ENCODE data around the gene TSPAN14. TPM values are rescaled to one million over a fixed set of nuclear protein-coding genes. Genes with fewer than 3 reads are reported as not detected.

Gene TSPAN14
- polyA plus RNA-seq, 2 donors: 50.6 to 63.2 TPM

GRCh38 chr10:80442879-80443278, 11.2 kb upstream of the TSPAN14 start:
- WGBS, 2 donors: 67 to 79% methylated on average over 3 of the region's 3 CpGs
- H3K9me3 ChIP-seq (ENCODE audit: control insufficient read depth in 2 of 2, insufficient read depth in 1 of 2, low read depth in 1 of 2, low read length in 1 of 2): no peaks in the 10 kb centered on the region
- H3K27ac ChIP-seq (ENCODE audit: low read depth in 2 of 2, low read length in 1 of 2): no peak overlapping the region
- no peak overlapping the region for H3K4me3 ChIP-seq (ENCODE audit: low read depth in 1 of 2, low read length in 2 of 2)
- no peaks in the 10 kb centered on the region for H3K36me3 ChIP-seq (ENCODE audit: control insufficient read depth in 2 of 2, insufficient read depth in 2 of 2, low read length in 1 of 2)
- no peaks in the 10 kb centered on the region for H3K4me1 ChIP-seq (ENCODE audit: control insufficient read depth in 2 of 2, insufficient read depth in 2 of 2, low read length in 1 of 2)
- no peaks in the 10 kb centered on the region for H3K27me3 ChIP-seq (ENCODE audit: control insufficient read depth in 1 of 2, insufficient read depth in 2 of 2, low read length in 2 of 2)

GRCh38 chr10:80443531-80443974, 10.6 kb upstream of the TSPAN14 start:
- no peak overlapping the region for H3K4me3 ChIP-seq (ENCODE audit: low read depth in 1 of 2, low read length in 2 of 2)
- no peaks in the 10 kb centered on the region for H3K27me3 ChIP-seq (ENCODE audit: control insufficient read depth in 1 of 2, insufficient read depth in 2 of 2, low read length in 2 of 2)
- 63 to 71% methylated on average over 6 of the region's 6 CpGs for WGBS, 2 donors
- no peak overlapping the region for H3K27ac ChIP-seq (ENCODE audit: low read depth in 2 of 2, low read length in 1 of 2)
- H3K9me3 ChIP-seq (ENCODE audit: control insufficient read depth in 2 of 2, insufficient read depth in 1 of 2, low read depth in 1 of 2, low read length in 1 of 2): no peaks in the 10 kb centered on the region
- H3K4me1 ChIP-seq (ENCODE audit: control insufficient read depth in 2 of 2, insufficient read depth in 2 of 2, low read length in 1 of 2): no peaks in the 10 kb centered on the region
- H3K36me3 ChIP-seq (ENCODE audit: control insufficient read depth in 2 of 2, insufficient read depth in 2 of 2, low read length in 1 of 2): no peaks in the 10 kb centered on the region

- 41 to 64% methylated on average over 2 of the region's 2 CpGs for WGBS, 2 donors
These were observed 10.0 kb upstream of the TSPAN14 start for GRCh38 chr10:80444124-80444523.

GRCh38 chr10:80444646-80445319, 9.3 kb upstream of the TSPAN14 start:
- Histone ChIP-seq H3K36me3 (ENCODE audit: control insufficient read depth in 2 of 2, insufficient read depth in 2 of 2, low read length in 1 of 2) (no peaks in the 10 kb centered on the region), H3K27me3 (ENCODE audit: control insufficient read depth in 1 of 2, insufficient read depth in 2 of 2, low read length in 2 of 2) (no peaks in the 10 kb centered on the region), H3K9me3 (ENCODE audit: control insufficient read depth in 2 of 2, insufficient read depth in 1 of 2, low read depth in 1 of 2, low read length in 1 of 2) (no peaks in the 10 kb centered on the region), H3K27ac (ENCODE audit: low read depth in 2 of 2, low read length in 1 of 2) (no peak overlapping the region), H3K4me1 (ENCODE audit: control insufficient read depth in 2 of 2, insufficient read depth in 2 of 2, low read length in 1 of 2) (no peaks in the 10 kb centered on the region), H3K4me3 (ENCODE audit: low read depth in 1 of 2, low read length in 2 of 2) (no peak overlapping the region)
- 14 to 19% methylated on average over 11 of the region's 11 CpGs for WGBS, 2 donors

More at GRCh38 chr10:80444124-80444523, 10.0 kb upstream of the TSPAN14 start:
- H3K27me3 ChIP-seq (ENCODE audit: control insufficient read depth in 1 of 2, insufficient read depth in 2 of 2, low read length in 2 of 2): no peaks in the 10 kb centered on the region
- no peaks in the 10 kb centered on the region for H3K9me3 ChIP-seq (ENCODE audit: control insufficient read depth in 2 of 2, insufficient read depth in 1 of 2, low read depth in 1 of 2, low read length in 1 of 2)
- H3K36me3 ChIP-seq (ENCODE audit: control insufficient read depth in 2 of 2, insufficient read depth in 2 of 2, low read length in 1 of 2): no peaks in the 10 kb centered on the region
- no peak overlapping the region for H3K27ac ChIP-seq (ENCODE audit: low read depth in 2 of 2, low read length in 1 of 2)
- H3K4me1 ChIP-seq (ENCODE audit: control insufficient read depth in 2 of 2, insufficient read depth in 2 of 2, low read length in 1 of 2): no peaks in the 10 kb centered on the region
- no peak overlapping the region for H3K4me3 ChIP-seq (ENCODE audit: low read depth in 1 of 2, low read length in 2 of 2)

- Histone ChIP-seq H3K36me3 (ENCODE audit: control insufficient read depth in 2 of 2, insufficient read depth in 2 of 2, low read length in 1 of 2) (no peaks in the 10 kb centered on the region), H3K9me3 (ENCODE audit: control insufficient read depth in 2 of 2, insufficient read depth in 1 of 2, low read depth in 1 of 2, low read length in 1 of 2) (no peaks in the 10 kb centered on the region), H3K4me3 (ENCODE audit: low read depth in 1 of 2, low read length in 2 of 2) (no peak overlapping the region), H3K27me3 (ENCODE audit: control insufficient read depth in 1 of 2, insufficient read depth in 2 of 2, low read length in 2 of 2) (no peaks in the 10 kb centered on the region), H3K27ac (ENCODE audit: low read depth in 2 of 2, low read length in 1 of 2) (no peak overlapping the region), H3K4me1 (ENCODE audit: control insufficient read depth in 2 of 2, insufficient read depth in 2 of 2, low read length in 1 of 2) (no peaks in the 10 kb centered on the region)
- WGBS, 2 donors: 70 to 75% methylated on average over 7 of the region's 7 CpGs
These were observed 6.5 kb upstream of the TSPAN14 start for GRCh38 chr10:80447436-80448190.

GRCh38 chr10:80448209-80448942, 5.7 kb upstream of the TSPAN14 start:
- Histone ChIP-seq H3K27me3 (ENCODE audit: control insufficient read depth in 1 of 2, insufficient read depth in 2 of 2, low read length in 2 of 2) (no peaks in the 10 kb centered on the region), H3K4me1 (ENCODE audit: control insufficient read depth in 2 of 2, insufficient read depth in 2 of 2, low read length in 1 of 2) (no peaks in the 10 kb centered on the region), H3K9me3 (ENCODE audit: control insufficient read depth in 2 of 2, insufficient read depth in 1 of 2, low read depth in 1 of 2, low read length in 1 of 2) (no peaks in the 10 kb centered on the region), H3K4me3 (ENCODE audit: low read depth in 1 of 2, low read length in 2 of 2) (no peak overlapping the region), H3K27ac (ENCODE audit: low read depth in 2 of 2, low read length in 1 of 2) (no peak overlapping the region), H3K36me3 (ENCODE audit: control insufficient read depth in 2 of 2, insufficient read depth in 2 of 2, low read length in 1 of 2) (no peaks in the 10 kb centered on the region)
- 91 to 95% methylated on average over 4 of the region's 4 CpGs for WGBS, 2 donors

- Histone ChIP-seq H3K4me3 (ENCODE audit: low read depth in 1 of 2, low read length in 2 of 2) (no peak overlapping the region), H3K9me3 (ENCODE audit: control insufficient read depth in 2 of 2, insufficient read depth in 1 of 2, low read depth in 1 of 2, low read length in 1 of 2) (no peaks in the 10 kb centered on the region), H3K27me3 (ENCODE audit: control insufficient read depth in 1 of 2, insufficient read depth in 2 of 2, low read length in 2 of 2) (no peaks in the 10 kb centered on the region), H3K27ac (ENCODE audit: low read depth in 2 of 2, low read length in 1 of 2) (no peak overlapping the region), H3K36me3 (ENCODE audit: control insufficient read depth in 2 of 2, insufficient read depth in 2 of 2, low read length in 1 of 2) (no peaks in the 10 kb centered on the region), H3K4me1 (ENCODE audit: control insufficient read depth in 2 of 2, insufficient read depth in 2 of 2, low read length in 1 of 2) (no peaks in the 10 kb centered on the region)
- 84 to 89% methylated on average over 2 of the region's 2 CpGs for WGBS, 2 donors
These were observed 4.6 kb upstream of the TSPAN14 start for GRCh38 chr10:80449520-80449919.

GRCh38 chr10:80451132-80451531, 3.0 kb upstream of the TSPAN14 start:
- 100% methylated on average over 1 of the region's 1 CpG for WGBS, 2 donors
- Histone ChIP-seq H3K27ac (ENCODE audit: low read depth in 2 of 2, low read length in 1 of 2) (no peak overlapping the region), H3K36me3 (ENCODE audit: control insufficient read depth in 2 of 2, insufficient read depth in 2 of 2, low read length in 1 of 2) (no peaks in the 10 kb centered on the region)

GRCh38 chr10:80452069-80452468, 2.0 kb upstream of the TSPAN14 start:
- H3K36me3 ChIP-seq (ENCODE audit: control insufficient read depth in 2 of 2, insufficient read depth in 2 of 2, low read length in 1 of 2): no peaks in the 10 kb centered on the region
- H3K27ac ChIP-seq (ENCODE audit: low read depth in 2 of 2, low read length in 1 of 2): no peak overlapping the region
- H3K4me3 ChIP-seq (ENCODE audit: low read depth in 1 of 2, low read length in 2 of 2): no peak overlapping the region
- no peaks in the 10 kb centered on the region for H3K9me3 ChIP-seq (ENCODE audit: control insufficient read depth in 2 of 2, insufficient read depth in 1 of 2, low read depth in 1 of 2, low read length in 1 of 2)
- H3K4me1 ChIP-seq (ENCODE audit: control insufficient read depth in 2 of 2, insufficient read depth in 2 of 2, low read length in 1 of 2): peaks cover 2 to 3% of the 10 kb centered on the region in 2 donors
- no peaks in the 10 kb centered on the region for H3K27me3 ChIP-seq (ENCODE audit: control insufficient read depth in 1 of 2, insufficient read depth in 2 of 2, low read length in 2 of 2)

More at GRCh38 chr10:80451132-80451531, 3.0 kb upstream of the TSPAN14 start:
- Histone ChIP-seq H3K4me1 (ENCODE audit: control insufficient read depth in 2 of 2, insufficient read depth in 2 of 2, low read length in 1 of 2) (peaks cover 2 to 3% of the 10 kb centered on the region in 2 donors), H3K27me3 (ENCODE audit: control insufficient read depth in 1 of 2, insufficient read depth in 2 of 2, low read length in 2 of 2) (no peaks in the 10 kb centered on the region), H3K9me3 (ENCODE audit: control insufficient read depth in 2 of 2, insufficient read depth in 1 of 2, low read depth in 1 of 2, low read length in 1 of 2) (no peaks in the 10 kb centered on the region), H3K4me3 (ENCODE audit: low read depth in 1 of 2, low read length in 2 of 2) (no peak overlapping the region)

Data from esophagus (tissue), 2 donors.